ENCODE results near the gene FMN1. TPM values are rescaled to one million over a fixed set of nuclear protein-coding genes. Genes with fewer than 3 reads are reported as not detected.

Gene FMN1
- total RNA-seq, 4 donors from 2014 or later: 2.6 to 6.6 (median 4.2) TPM

DNA sequence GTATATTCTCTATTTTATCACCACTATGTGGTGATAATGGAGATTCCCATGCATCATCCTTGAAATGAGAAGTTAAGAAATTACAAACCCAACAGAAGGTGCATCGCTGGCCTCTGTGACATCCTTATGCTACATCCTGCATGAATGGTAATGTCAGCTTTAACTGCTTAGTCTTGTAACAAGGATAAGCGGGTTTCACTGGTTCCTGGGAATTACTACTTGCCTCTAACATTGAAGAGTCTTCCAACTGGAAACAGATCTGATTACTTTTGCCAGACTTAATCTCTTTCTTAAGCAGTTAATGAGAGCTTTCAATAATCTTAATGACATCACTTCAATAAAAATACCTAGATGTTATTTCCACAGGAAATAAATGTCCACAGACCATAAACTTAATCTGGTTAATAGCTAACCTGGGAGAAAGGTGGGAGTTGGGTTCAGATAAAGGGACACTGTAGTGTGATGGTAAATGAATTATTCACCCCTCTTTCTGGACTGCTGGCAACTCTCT lies 44.0 kb downstream of the FMN1 start:
- no peaks in the 10 kb centered on the region for H3K4me1 ChIP-seq
- DNase-seq (no peak), ATAC-seq (no peak)
- intact Hi-C loops (cut with DNase I; ENCODE audit: low total_unique reads): no loop called here
- no peak overlapping the region for H3K4me3 ChIP-seq
- H3K9me3 ChIP-seq: no peaks in the 10 kb centered on the region
- in situ Hi-C loops (cut with MboI; ENCODE audit: low sequenced_read_pairs in 4 of 4): no loop called here
- H3K27ac ChIP-seq: no peak overlapping the region
- TF ChIP-seq, protein P1, sequence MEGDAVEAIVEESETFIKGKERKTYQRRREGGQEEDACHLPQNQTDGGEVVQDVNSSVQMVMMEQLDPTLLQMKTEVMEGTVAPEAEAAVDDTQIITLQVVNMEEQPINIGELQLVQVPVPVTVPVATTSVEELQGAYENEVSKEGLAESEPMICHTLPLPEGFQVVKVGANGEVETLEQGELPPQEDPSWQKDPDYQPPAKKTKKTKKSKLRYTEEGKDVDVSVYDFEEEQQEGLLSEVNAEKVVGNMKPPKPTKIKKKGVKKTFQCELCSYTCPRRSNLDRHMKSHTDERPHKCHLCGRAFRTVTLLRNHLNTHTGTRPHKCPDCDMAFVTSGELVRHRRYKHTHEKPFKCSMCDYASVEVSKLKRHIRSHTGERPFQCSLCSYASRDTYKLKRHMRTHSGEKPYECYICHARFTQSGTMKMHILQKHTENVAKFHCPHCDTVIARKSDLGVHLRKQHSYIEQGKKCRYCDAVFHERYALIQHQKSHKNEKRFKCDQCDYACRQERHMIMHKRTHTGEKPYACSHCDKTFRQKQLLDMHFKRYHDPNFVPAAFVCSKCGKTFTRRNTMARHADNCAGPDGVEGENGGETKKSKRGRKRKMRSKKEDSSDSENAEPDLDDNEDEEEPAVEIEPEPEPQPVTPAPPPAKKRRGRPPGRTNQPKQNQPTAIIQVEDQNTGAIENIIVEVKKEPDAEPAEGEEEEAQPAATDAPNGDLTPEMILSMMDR (IDR thresholded peaks at IDR 0.05 in 4 of 5, conservative IDR thresholded peaks at IDR 0.05 in 1 of 5): no peak
- no peak for TF ChIP-seq POLR2A (IDR thresholded peaks at IDR 0.05)
- H3K36me3 ChIP-seq: no peaks in the 10 kb centered on the region
- no peaks in the 10 kb centered on the region for H3K27me3 ChIP-seq

DNA sequence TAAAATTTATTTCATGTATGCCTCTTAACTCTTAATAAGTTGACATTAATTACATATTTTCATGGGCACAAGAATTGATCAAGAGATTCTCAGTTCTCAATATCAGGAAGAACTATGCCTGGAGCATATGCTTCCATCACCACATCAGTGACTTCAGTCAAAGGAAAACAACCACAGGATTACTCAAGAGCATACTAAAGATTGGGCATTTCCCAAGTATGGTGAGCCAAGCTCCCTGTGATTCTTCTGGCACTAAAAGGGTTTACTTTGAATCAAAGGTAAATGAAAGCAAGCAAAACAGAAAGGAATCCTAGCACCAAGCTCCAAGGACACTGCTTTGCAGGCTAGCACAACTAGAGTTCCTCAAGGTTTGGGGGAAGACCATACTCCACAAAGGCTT lies 44.6 kb downstream of the FMN1 start:
- H3K4me3 ChIP-seq: no peak overlapping the region
- H3K9me3 ChIP-seq: no peaks in the 10 kb centered on the region
- no peaks in the 10 kb centered on the region for H3K27me3 ChIP-seq
- no peak for ATAC-seq
- in situ Hi-C loops (cut with MboI; ENCODE audit: low sequenced_read_pairs in 4 of 4): loop anchor here in 2 of 4 donors (25.0 kb wide), 1 partner anchor 488 kb away; no protein-coding TSS in a partner anchor
- TF ChIP-seq, protein P1 (IDR thresholded peaks at IDR 0.05 in 4 of 5, conservative IDR thresholded peaks at IDR 0.05 in 1 of 5): no peak
- no peak for TF ChIP-seq POLR2A (IDR thresholded peaks at IDR 0.05)
- no peaks in the 10 kb centered on the region for H3K4me1 ChIP-seq
- no peaks in the 10 kb centered on the region for H3K36me3 ChIP-seq
- H3K27ac ChIP-seq: no peak overlapping the region
- intact Hi-C loops (cut with DNase I; ENCODE audit: low total_unique reads): no loop called here
- no peak for DNase-seq

DNA sequence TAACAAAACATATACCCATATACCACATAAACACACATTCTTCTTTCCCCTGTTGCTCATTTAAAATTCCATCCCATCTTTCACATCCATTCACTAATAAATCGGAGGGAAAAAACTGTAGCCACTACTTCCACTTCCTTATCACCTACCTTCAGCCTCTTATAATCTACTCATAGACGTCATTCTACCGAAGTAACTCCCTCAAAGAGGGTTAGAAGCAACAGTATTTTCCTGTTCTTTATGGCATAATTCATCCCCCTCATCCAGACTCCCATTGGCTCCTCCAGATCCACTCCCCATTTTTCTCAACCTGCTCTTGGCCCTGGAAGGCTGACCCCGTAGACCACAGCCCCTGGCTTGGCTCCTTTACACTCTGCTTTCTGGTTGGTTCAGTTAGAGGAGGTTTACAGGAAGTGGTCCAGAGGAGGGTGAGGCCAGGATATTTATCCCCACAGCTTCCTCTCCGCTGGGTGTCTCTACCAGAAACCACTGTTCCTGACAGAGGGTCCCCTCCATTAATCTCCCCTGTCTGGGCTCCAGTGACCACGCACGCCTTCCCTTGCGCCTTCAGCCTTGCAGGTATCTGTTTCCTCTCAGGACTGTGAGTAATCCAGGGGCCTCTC lies 46.3 kb downstream of the FMN1 start:
- DNase-seq (no peak), ATAC-seq (no peak)
- no peak for TF ChIP-seq POLR2A (IDR thresholded peaks at IDR 0.05)
- TF ChIP-seq, protein P1 (IDR thresholded peaks at IDR 0.05 in 4 of 5, conservative IDR thresholded peaks at IDR 0.05 in 1 of 5): no peak
- no peak overlapping the region for H3K27ac ChIP-seq
- in situ Hi-C loops (cut with MboI; ENCODE audit: low sequenced_read_pairs in 4 of 4): loop anchor here in 2 of 4 donors (25.0 kb wide), 1 partner anchor 486 kb away; no protein-coding TSS in a partner anchor
- no peaks in the 10 kb centered on the region for H3K36me3 ChIP-seq
- intact Hi-C loops (cut with DNase I; ENCODE audit: low total_unique reads): no loop called here
- H3K4me1 ChIP-seq: no peaks in the 10 kb centered on the region
- H3K27me3 ChIP-seq: no peaks in the 10 kb centered on the region
- H3K9me3 ChIP-seq: no peaks in the 10 kb centered on the region
- no peak overlapping the region for H3K4me3 ChIP-seq

DNA sequence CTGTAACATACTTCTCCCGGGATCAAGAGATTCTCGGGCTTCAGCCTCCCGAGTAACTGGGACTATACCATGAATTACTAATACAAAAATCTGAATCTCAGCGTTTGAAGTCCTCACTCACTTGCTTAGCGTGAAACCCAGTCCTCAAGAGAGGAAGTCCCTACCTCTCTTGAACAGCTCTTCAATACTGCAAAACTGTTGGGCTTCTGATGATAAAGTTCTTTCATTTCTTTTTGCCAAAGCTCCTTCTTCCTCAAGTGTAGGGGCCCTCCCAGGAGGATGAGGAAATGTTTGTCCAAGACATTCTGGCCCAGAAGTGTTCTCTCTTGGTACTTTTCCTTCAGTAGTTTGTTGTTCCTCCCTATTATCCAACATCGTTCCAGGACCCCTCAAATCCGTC lies 48.5 kb downstream of the FMN1 start:
- intact Hi-C loops (cut with DNase I; ENCODE audit: low total_unique reads) (no loop called here), in situ Hi-C loops (cut with MboI; ENCODE audit: low sequenced_read_pairs in 4 of 4) (loop anchor here in 2 of 4 donors (25.0 kb wide), 1 partner anchor 484 kb away; no protein-coding TSS in a partner anchor)
- H3K9me3 ChIP-seq: no peaks in the 10 kb centered on the region
- TF ChIP-seq, protein P1 (IDR thresholded peaks at IDR 0.05 in 4 of 5, conservative IDR thresholded peaks at IDR 0.05 in 1 of 5): no peak
- TF ChIP-seq POLR2A (IDR thresholded peaks at IDR 0.05): no peak
- no peaks in the 10 kb centered on the region for H3K27me3 ChIP-seq
- H3K36me3 ChIP-seq: no peaks in the 10 kb centered on the region
- DNase-seq: no peak
- no peak for ATAC-seq
- H3K4me1 ChIP-seq: no peaks in the 10 kb centered on the region
- H3K4me3 ChIP-seq: no peak overlapping the region
- no peak overlapping the region for H3K27ac ChIP-seq

Measured in gastrocnemius medialis (tissue), 4 donors.